ENCODE measurements around the gene GRIK4. TPM values are rescaled to one million over a fixed set of nuclear protein-coding genes. Genes with fewer than 3 reads are reported as not detected.

The GRIK4 gene
- total RNA-seq, 1 donor from 2014 or later: not detected

- DNase-seq (ENCODE audit: low spot score in 2 of 2): no peak
- TF ChIP-seq, protein P1, sequence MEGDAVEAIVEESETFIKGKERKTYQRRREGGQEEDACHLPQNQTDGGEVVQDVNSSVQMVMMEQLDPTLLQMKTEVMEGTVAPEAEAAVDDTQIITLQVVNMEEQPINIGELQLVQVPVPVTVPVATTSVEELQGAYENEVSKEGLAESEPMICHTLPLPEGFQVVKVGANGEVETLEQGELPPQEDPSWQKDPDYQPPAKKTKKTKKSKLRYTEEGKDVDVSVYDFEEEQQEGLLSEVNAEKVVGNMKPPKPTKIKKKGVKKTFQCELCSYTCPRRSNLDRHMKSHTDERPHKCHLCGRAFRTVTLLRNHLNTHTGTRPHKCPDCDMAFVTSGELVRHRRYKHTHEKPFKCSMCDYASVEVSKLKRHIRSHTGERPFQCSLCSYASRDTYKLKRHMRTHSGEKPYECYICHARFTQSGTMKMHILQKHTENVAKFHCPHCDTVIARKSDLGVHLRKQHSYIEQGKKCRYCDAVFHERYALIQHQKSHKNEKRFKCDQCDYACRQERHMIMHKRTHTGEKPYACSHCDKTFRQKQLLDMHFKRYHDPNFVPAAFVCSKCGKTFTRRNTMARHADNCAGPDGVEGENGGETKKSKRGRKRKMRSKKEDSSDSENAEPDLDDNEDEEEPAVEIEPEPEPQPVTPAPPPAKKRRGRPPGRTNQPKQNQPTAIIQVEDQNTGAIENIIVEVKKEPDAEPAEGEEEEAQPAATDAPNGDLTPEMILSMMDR (IDR thresholded peaks at IDR 0.05): no peak
- Histone ChIP-seq H3K27me3 (no peaks in the 10 kb centered on the region), H3K9me3 (no peaks in the 10 kb centered on the region), H3K36me3 (no peaks in the 10 kb centered on the region), H3K4me1 (no peaks in the 10 kb centered on the region), H3K4me3 (no peak overlapping the region), H3K27ac (no peak overlapping the region)
- intact Hi-C loops (cut with DNase I): no loop called here
Measured at GRCh38 chr11:120931057-120931779, 419.7 kb downstream of the GRIK4 start.

DNA sequence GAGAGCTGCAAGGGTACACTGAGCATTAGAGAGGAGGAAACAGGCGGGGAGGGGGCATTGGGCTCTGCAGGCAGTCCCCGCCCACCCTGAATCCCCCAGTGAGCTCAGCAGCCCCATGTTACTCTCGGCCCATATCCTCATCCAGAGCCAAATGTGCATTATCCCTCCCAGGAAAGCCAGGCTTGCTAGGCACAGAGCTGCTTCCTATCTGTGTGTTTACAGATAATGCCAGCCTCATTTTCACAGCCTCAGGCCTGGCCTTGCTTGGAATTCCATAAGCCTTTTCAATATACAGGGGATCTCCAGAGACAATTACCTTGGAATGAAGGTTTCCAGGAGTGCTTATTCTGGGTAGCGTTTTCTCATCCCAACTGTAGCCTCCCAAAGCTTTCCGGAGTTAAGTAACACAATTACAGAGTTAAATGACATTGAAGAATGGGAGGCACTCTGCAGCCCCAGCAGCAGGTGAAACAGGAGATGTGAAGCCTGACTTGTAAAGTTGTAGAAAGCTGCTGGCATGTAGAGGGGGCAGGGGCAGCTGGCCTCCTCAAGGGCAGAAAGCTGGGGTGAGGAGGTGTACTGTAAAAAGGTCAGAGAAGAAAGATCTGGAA lies 420.9 kb downstream of the GRIK4 start:
- Histone ChIP-seq H3K9me3 (no peaks in the 10 kb centered on the region), H3K27ac (no peak overlapping the region), H3K27me3 (no peaks in the 10 kb centered on the region), H3K36me3 (no peaks in the 10 kb centered on the region), H3K4me1 (no peaks in the 10 kb centered on the region), H3K4me3 (no peak overlapping the region)
- DNase-seq (ENCODE audit: low spot score in 2 of 2): no peak
- intact Hi-C loops (cut with DNase I): no loop called here
- TF ChIP-seq, protein P1 (IDR thresholded peaks at IDR 0.05): no peak

DNA sequence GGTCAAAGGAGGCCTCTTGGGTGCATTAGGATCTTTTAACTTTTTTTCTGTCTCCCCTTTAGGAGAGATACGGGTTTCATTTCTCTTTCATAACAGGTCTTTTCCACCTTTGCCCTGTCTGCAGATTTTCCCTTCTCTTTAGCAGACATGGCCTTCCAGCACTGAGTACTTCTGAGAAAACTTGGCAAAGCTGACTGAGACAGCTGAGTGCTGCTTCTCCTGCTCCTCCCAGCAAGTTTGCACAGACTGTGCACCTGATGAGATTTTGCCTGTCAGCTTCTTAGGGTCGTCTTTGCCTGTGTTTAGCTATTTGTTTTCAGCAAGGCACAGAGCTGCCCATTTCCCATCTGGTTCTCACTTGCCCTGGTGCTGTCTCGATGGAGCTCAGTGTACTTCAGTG lies 424.8 kb downstream of the GRIK4 start:
- no peaks in the 10 kb centered on the region for H3K4me1 ChIP-seq
- intact Hi-C loops (cut with DNase I): no loop called here
- no peaks in the 10 kb centered on the region for H3K27me3 ChIP-seq
- TF ChIP-seq, protein P1 (IDR thresholded peaks at IDR 0.05): no peak
- H3K27ac ChIP-seq: no peak overlapping the region
- no peaks in the 10 kb centered on the region for H3K36me3 ChIP-seq
- DNase-seq (ENCODE audit: low spot score in 2 of 2): no peak
- H3K4me3 ChIP-seq: no peak overlapping the region
- no peaks in the 10 kb centered on the region for H3K9me3 ChIP-seq

DNA sequence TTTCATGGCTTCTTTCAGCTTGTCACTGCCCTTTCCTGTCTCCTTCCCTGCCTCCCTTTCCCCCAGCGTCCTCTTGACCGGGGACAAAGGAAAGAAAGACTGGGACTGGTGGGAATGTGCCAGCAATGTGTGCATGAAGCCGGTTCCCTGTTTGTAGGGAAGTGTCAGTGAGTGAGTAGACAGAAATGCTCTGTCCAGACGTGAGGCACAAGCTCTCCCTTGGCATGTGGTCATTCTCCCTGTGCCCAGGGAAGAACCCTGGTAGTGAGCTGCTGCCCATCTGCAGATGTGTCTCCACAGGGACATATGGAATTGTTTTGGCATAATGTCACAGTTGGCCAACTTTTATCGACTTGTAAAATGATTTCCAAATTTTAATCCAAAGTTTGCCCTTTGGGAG lies 426.0 kb downstream of the GRIK4 start:
- Histone ChIP-seq H3K27me3 (no peaks in the 10 kb centered on the region), H3K4me3 (no peak overlapping the region), H3K9me3 (no peaks in the 10 kb centered on the region), H3K27ac (no peak overlapping the region), H3K4me1 (no peaks in the 10 kb centered on the region), H3K36me3 (no peaks in the 10 kb centered on the region)
- no peak for DNase-seq (ENCODE audit: low spot score in 2 of 2)
- intact Hi-C loops (cut with DNase I): no loop called here
- TF ChIP-seq, protein P1 (IDR thresholded peaks at IDR 0.05): no peak

GRCh38 chr11:120938260-120938659 lies 426.7 kb downstream of the GRIK4 start:
- H3K27me3 ChIP-seq: no peaks in the 10 kb centered on the region
- no peaks in the 10 kb centered on the region for H3K4me1 ChIP-seq
- no peak for DNase-seq (ENCODE audit: low spot score in 2 of 2)
- intact Hi-C loops (cut with DNase I): no loop called here
- H3K9me3 ChIP-seq: no peaks in the 10 kb centered on the region
- H3K27ac ChIP-seq: no peak overlapping the region
- no peaks in the 10 kb centered on the region for H3K36me3 ChIP-seq
- TF ChIP-seq, protein P1 (IDR thresholded peaks at IDR 0.05): no peak
- no peak overlapping the region for H3K4me3 ChIP-seq
